Testis (tissue), 2 donors: ENCODE data around the gene ZC3H18.
A peak's percentile ranks its signal among the peaks of the same experiment; 100 is the strongest.

Source experiments
- CTCF ChIP-seq, 3 experiments: fragments of 450-650 bp in 2 of 3; fragments of 200-600 bp in 1 of 3; sonication (generic) in 1 of 3; IDR thresholded peaks; one replicate each; pipeline ENCODE4 v1.5.1; 2016 to 2019; ENCODE audit warnings: antibody characterized with exemption in 3 of 3, mild to moderate bottlenecking in 2 of 3, moderate library complexity in 1 of 3
- POLR2A ChIP-seq: fragments of 450-650 bp; IDR thresholded peaks from one replicate; pipeline ENCODE4 v1.6.1; 2017; ENCODE audit warnings: antibody characterized with exemption, mild to moderate bottlenecking, moderate library complexity

DNA sequence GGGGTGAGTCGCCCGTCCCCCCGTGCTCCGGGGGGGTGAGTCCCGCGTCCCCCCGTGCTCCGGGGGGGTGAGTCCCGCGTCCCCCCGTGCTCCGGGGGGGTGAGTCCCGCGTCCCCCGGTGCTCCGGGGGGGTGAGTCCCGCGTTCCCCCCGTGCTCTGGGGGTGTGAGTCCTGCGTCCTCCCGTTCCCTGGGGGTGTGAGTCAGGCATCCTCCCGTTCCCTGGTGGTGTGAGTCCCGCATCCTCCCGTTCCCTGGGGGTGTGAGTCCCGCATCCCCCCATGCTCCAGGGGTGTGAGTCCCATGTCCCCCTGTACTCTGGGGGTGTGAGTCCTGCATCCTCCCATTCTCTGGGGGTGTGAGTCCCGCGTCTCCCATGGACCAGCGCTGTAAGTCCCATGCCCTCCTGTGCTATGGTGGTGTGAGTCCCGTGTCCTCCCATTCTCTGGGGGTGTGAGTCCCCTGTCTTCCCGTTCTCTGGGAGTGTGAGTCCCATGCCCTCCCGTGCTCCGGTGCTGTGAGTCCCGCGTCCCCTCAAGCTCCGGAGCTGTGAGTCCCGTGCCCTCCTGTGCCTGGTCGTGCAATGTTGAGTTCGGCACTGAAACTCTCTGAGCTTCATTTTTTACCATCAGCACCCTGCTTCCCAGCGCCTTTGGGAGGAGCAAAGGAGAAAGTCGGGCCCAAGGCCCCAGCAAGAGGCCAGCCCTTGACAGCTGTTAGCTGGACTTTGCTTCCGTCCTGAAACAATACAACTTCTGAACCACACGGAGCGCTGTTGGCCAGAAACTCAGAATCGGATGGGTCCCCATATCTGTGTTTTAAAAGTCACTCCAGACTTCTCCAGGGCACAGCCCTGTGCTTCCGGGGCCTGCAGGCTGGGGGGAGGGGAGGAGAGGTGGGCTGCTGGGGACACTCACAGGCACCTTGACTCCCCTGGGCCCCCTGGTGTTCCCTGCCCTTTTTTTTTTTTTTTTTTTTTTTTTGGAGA, 11.5 kb upstream of the ZC3H18 start:
- peak in 2 of 3 experiments; percentile 40 to 46 for TF ChIP-seq CTCF (IDR thresholded peaks at IDR 0.05)
- TF ChIP-seq POLR2A = no peak
